Nephron (organoid): Measurements from ENCODE around the gene CPXM2.

Experiments
- H3K27ac Mint-ChIP-seq, 3 experiments: 2 replicates each; pipeline ENCODE4 v1.8.0; 2020; ENCODE audit warnings: mixed read lengths in 3 of 3, mild to moderate bottlenecking in 2 of 3, moderate library complexity in 1 of 3
- H3K27me3 Mint-ChIP-seq: 2 replicates; pipeline ENCODE4 v1.8.0; 2021; ENCODE audit warnings: low read depth, mild to moderate bottlenecking, moderate library complexity, mixed read lengths
- H3K36me3 Mint-ChIP-seq: 2 replicates; pipeline ENCODE4 v1.8.0; 2020; ENCODE audit warnings: low read depth, mixed read lengths
- H3K4me1 Mint-ChIP-seq: 2 replicates; pipeline ENCODE4 v1.8.0; 2020; ENCODE audit warnings: mixed read lengths
- H3K4me3 Mint-ChIP-seq, 3 experiments: 2 replicates each; pipeline ENCODE4 v1.8.0; 2020; ENCODE audit warnings: mild to moderate bottlenecking in 3 of 3, mixed read lengths in 3 of 3, moderate library complexity in 2 of 3
- H3K9me3 Mint-ChIP-seq: 2 replicates; pipeline ENCODE4 v1.8.0; 2020; ENCODE audit warnings: mixed read lengths
- CTCF ChIP-seq, 3 experiments: fragments of 200-600 bp; sonication (generic); IDR thresholded peaks; one replicate each; pipeline ENCODE4 v1.5.0; 2021; ENCODE audit warnings: antibody characterized with exemption in 3 of 3; ENCODE audit not compliant: unreplicated experiment in 3 of 3

Gene CPXM2

GRCh38 chr10:123769647-123770046 is 122.0 kb downstream of the CPXM2 start:
- Mint-ChIP-seq H3K4me3 (no peak overlapping the region), H3K27ac (no peak overlapping the region), H3K27me3 (peaks cover 83% of the 10 kb centered on the region), H3K36me3 (no peaks in the 10 kb centered on the region), H3K9me3 (peaks cover 3% of the 10 kb centered on the region), H3K4me1 (peaks cover 5% of the 10 kb centered on the region)
- TF ChIP-seq CTCF (IDR thresholded peaks at IDR 0.05; ENCODE audit: unreplicated experiment in 3 of 3): no peak

- no peak overlapping the region for H3K27ac Mint-ChIP-seq
- H3K4me1 Mint-ChIP-seq: peaks cover 5% of the 10 kb centered on the region
- TF ChIP-seq CTCF (IDR thresholded peaks at IDR 0.05; ENCODE audit: unreplicated experiment in 3 of 3): no peak
- H3K9me3 Mint-ChIP-seq: peaks cover 3% of the 10 kb centered on the region
- no peaks in the 10 kb centered on the region for H3K36me3 Mint-ChIP-seq
- H3K4me3 Mint-ChIP-seq: no peak overlapping the region
- H3K27me3 Mint-ChIP-seq: peaks cover 86% of the 10 kb centered on the region
These were observed 124.8 kb downstream of the CPXM2 start for GRCh38 chr10:123766761-123767160.

- Mint-ChIP-seq H3K36me3 (no peaks in the 10 kb centered on the region), H3K9me3 (peaks cover 3% of the 10 kb centered on the region), H3K27me3 (peaks cover 86% of the 10 kb centered on the region)
These were observed 125.6 kb downstream of the CPXM2 start for GRCh38 chr10:123766012-123766411.

GRCh38 chr10:123761666-123762230 is 129.9 kb downstream of the CPXM2 start:
- Mint-ChIP-seq H3K4me3 (no peak overlapping the region), H3K27ac (no peak overlapping the region), H3K9me3 (peaks cover 3% of the 10 kb centered on the region), H3K27me3 (peaks cover 90% of the 10 kb centered on the region), H3K4me1 (peaks cover 9% of the 10 kb centered on the region), H3K36me3 (no peaks in the 10 kb centered on the region)
- no peak for TF ChIP-seq CTCF (IDR thresholded peaks at IDR 0.05; ENCODE audit: unreplicated experiment in 3 of 3)

More at GRCh38 chr10:123766012-123766411, 125.6 kb downstream of the CPXM2 start:
- TF ChIP-seq CTCF (IDR thresholded peaks at IDR 0.05; ENCODE audit: unreplicated experiment in 3 of 3): no peak
- Mint-ChIP-seq H3K4me1 (peaks cover 5% of the 10 kb centered on the region), H3K4me3 (no peak overlapping the region), H3K27ac (no peak overlapping the region)

- H3K9me3 Mint-ChIP-seq: peaks cover 3% of the 10 kb centered on the region
- peaks cover 89% of the 10 kb centered on the region for H3K27me3 Mint-ChIP-seq
- no peak overlapping the region for H3K4me3 Mint-ChIP-seq
- peaks cover 9% of the 10 kb centered on the region for H3K4me1 Mint-ChIP-seq
- no peak overlapping the region for H3K27ac Mint-ChIP-seq
- H3K36me3 Mint-ChIP-seq: no peaks in the 10 kb centered on the region
- TF ChIP-seq CTCF (IDR thresholded peaks at IDR 0.05; ENCODE audit: unreplicated experiment in 3 of 3): no peak
These were observed 130.6 kb downstream of the CPXM2 start for GRCh38 chr10:123761038-123761428.

- no peak overlapping the region for H3K4me3 Mint-ChIP-seq
- H3K4me1 Mint-ChIP-seq: peaks cover 4% of the 10 kb centered on the region
- peaks cover 89% of the 10 kb centered on the region for H3K27me3 Mint-ChIP-seq
- H3K36me3 Mint-ChIP-seq: no peaks in the 10 kb centered on the region
- no peak overlapping the region for H3K27ac Mint-ChIP-seq
- H3K9me3 Mint-ChIP-seq: no peaks in the 10 kb centered on the region
- TF ChIP-seq CTCF (IDR thresholded peaks at IDR 0.05; ENCODE audit: unreplicated experiment in 3 of 3): no peak
These were observed 131.1 kb downstream of the CPXM2 start for GRCh38 chr10:123760356-123761037.
